NCI-H146 treated with DMSO at 0.1 percent for 48 hours (cell line): ENCODE results near the gene VWA5B2.

Experiments used
- DNase-seq: peaks from one replicate; lab custom pipeline; 2025; ENCODE audit not compliant: unreplicated experiment; lab: John Stamatoyannopoulos, UW

Gene VWA5B2

DNA sequence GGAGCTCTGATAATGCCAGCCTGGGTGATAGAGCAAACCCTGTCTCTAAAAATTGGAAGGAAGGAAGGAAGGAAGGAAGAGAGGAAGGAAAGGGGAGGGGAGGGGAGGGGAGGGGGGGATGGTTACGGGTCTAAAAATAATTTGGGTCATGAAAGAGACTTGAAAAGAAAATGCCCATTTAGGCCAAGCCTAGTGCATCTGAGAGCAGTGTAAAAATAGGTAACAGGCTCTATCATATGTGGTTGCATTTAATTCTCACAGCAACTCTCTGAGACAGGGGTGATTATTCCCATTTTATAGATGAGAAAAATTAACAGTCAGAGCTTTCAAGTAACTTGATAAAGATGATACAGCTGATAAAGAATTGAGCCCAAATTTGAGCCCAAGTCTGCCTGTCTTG, 42.9 kb downstream of the VWA5B2 start:
- DNase-seq = no peak

DNA sequence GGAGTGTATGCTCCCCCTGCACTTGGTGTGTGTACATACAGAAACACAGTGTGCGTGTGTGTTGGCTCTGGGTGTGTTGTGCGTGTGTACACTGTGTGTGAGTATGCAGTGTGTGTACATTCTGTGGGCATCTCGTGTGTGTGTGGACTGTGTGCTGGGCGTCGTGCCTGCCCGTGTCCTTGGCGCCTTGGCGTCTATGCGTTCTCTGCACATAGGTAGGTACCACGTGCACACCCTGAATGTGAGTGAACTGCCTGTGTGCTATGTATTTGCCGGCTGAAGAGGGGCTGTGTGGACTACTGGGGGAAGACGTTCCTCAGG, 46.0 kb downstream of the VWA5B2 start:
- DNase-seq = no peak

DNA sequence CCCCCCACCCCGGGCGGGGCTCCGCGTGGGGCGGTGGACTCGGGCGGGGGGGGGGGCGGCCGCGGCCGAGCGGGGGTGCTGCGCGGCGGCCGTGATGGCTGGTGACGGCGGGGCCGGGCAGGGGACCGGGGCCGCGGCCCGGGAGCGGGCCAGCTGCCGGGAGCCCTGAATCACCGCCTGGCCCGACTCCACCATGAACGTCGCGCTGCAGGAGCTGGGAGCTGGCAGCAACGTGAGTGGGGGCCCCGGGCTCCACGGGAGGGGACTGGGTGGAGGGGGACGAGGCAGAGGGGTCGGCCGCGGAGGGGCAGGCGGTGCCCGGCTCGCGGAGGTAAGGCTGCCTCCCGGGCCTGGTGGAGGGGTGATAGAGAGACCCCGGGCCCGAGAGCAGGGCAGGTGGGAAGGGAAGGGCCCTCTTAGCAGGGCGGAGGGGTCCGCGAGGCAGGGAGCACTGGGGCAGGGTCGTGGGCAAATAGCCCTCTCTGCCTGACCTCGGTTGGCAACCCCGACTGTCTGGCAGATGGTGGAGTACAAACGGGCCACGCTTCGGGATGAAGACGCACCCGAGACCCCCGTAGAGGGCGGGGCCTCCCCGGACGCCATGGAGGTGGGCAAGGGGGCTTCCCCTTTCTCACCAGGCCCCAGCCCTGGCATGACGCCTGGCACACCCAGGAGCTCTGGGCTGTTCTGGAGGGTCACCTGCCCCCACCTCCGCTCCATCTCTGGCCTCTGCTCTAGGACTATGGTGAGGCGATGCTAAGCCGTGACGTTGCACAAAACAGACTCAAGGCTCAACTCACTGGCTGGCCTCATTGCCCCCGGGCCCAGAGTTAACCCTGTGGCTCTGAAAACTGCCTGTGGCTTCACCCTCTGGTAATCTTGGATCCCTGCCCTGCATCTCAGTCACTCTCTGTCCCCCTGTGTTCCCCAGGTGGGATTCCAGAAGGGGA, 46.9 kb downstream of the VWA5B2 start, which contains the start of gene ECE2:
TSS of gene ECE2 (plus strand) at position 62 of the 950 bp plus-strand sequence. CDS start at position 194, 132 bp downstream.
- DNase-seq = no peak

DNA sequence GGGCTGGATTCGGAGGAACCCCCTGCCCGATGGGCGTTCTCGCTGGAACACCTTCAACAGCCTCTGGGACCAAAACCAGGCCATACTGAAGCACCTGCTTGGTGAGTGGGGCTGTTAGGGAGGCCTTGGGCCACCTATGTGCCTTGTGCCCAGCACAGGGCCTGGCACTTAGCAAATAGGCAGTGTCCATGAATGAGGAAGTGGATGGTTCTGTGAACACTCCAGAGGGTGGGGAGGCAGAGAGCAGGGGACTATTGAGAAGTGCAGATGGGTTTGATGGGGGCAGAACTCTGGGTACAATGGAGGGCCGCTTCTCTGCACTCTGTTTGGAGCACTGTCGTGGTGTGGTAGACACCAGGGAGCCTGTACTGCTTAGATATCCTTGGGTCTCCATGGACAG, 48.0 kb downstream of the VWA5B2 start:
- no peak for DNase-seq

DNA sequence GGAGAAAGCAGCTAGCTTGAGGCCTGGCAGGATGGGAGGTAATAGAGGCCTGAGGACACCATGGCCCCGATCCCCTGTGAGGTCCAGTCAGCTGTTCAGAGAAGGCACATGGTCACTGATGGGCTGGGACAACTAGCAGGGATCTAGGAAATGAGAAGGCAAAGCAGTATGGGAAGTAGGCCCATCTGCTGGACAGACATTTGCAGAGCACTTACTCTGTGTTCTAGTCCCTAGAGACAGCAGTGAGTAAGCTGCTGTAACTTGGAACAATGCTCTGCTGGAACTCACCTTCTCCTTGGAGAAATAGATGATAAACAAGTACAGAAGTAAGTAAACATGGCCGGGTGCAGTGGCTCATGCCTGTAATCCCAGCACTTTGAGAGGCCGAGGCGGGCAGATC, 53.6 kb downstream of the VWA5B2 start:
- no peak for DNase-seq

DNA sequence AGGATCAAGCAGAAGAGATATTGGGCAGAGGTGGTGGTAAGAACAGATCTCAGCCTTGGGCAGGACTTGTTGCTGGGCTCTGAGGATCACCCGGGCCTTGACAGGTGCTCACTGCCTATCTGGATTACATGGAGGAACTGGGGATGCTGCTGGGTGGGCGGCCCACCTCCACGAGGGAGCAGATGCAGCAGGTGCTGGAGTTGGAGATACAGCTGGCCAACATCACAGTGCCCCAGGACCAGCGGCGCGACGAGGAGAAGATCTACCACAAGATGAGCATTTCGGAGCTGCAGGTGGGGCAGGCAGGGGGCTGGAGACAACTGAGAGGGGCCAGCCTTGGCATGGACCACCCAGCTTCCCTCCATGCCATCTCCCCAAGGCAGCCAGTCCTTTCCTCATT, 54.3 kb downstream of the VWA5B2 start:
- no peak for DNase-seq

DNA sequence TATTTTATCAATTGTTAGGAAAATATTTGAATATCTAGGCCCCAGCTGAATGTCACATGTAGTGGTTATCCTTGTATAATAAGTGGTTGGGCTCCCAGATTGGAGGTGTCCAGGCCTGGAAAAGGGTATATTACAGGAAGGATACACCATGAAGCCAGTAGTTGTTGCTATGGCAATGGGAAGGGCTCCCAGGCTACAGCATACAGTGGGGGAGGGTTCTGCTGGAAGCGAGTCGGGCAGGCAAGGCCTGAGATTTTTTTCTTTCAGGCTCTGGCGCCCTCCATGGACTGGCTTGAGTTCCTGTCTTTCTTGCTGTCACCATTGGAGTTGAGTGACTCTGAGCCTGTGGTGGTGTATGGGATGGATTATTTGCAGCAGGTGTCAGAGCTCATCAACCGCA, 55.3 kb downstream of the VWA5B2 start:
- peak; percentile 73 for DNase-seq

DNA sequence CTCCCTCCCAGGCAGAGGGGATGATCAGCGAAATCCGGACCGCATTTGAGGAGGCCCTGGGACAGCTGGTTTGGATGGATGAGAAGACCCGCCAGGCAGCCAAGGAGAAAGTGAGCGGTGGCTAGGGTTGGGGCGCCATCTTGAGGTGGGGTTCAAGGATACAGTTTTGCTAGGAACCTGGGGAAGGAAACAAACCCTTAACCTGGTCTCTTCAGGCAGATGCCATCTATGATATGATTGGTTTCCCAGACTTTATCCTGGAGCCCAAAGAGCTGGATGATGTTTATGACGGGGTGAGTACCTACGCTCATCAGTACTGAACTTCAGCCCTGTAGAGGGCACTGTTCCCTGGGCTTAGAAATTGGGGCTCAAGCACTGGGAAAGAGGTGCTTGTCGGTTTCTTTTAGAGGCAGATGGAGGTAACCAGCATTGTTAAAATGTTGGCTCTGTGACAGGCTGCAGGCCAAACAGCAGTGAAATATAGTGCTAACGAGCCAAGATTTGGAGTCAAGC, 60.1 kb downstream of the VWA5B2 start:
- peak; percentile 68 for DNase-seq

DNA sequence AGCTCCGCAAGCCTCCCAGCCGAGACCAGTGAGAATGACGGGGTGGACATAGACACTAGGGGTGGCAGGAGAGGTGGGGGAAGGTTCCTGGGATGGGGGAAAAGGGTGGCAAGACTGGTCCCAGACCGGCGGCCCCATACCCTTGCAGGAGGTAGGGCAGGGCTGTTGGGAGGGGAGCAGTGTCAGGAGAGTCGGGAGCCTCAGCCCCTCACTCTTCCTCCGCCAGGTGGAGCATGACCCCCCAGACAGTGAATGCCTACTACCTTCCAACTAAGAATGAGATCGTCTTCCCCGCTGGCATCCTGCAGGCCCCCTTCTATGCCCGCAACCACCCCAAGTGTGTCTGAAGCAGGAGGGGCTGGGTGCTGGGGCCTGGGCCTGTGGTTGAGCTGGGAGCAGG, 60.9 kb downstream of the VWA5B2 start:
- no peak for DNase-seq

DNA sequence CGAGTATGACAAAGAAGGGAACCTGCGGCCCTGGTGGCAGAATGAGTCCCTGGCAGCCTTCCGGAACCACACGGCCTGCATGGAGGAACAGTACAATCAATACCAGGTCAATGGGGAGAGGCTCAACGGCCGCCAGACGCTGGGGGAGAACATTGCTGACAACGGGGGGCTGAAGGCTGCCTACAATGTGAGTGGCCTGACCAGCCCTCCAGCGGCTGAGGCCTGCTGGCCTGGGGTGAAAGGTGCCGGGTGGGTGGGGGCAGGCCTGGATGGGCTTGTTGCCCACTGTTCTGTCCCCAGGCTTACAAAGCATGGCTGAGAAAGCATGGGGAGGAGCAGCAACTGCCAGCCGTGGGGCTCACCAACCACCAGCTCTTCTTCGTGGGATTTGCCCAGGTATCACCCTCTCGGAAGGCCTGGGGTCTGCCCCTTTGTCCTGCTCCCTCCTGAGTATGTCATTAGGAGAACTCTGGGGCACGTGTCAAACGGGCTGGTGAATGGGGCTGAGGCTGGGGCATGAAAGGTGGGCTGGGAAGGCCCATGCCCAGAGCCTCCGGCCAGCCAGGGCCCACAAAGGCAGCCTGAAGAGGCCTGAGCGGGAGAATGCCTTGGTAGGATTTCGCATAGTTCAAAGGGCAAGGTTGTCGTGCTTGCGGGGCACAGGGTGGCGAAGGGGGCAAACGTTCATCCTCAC, 61.8 kb downstream of the VWA5B2 start:
- no peak for DNase-seq
